Heart left ventricle (tissue), 13 donors: Measurements from ENCODE around the gene GPR180.

Experiments used
- POLR2A ChIP-seq, 2 donors: fragments of 450-650 bp; IDR thresholded peaks; one replicate each; pipeline ENCODE4 v1.6.1; 2017; ENCODE audit warnings: antibody characterized with exemption in 2 of 2, mild to moderate bottlenecking in 2 of 2, moderate library complexity in 2 of 2
- TF ChIP-seq, protein P1 (sequence below), 12 donors: fragments of 200-600 bp; sonication (generic) in 4 of 12; IDR thresholded peaks; one replicate each; pipeline versions ENCODE4 v1.5.0 to v1.8.0; 2018 to 2022; ENCODE audit warnings: antibody characterized with exemption in 12 of 12, mild to moderate bottlenecking in 5 of 12
- donor health status: ischemic (EF 13 %, LVEDD 7.1; RV severe dilation, severe dysfunction).
- donor health status: DM: no; HTN: yes; CAD: no.
- donor health status: DM: no; HTN: no; CAD: no.
- donor health status: ischemic (EF 25% LVEDD 6.9; RV normal size, moderate dysfunction).
- donor health status: ischemic (EF 25% LVEDD 5.7; RV mildly dilated, moderate dysfunction).
- donor health status: ischemic (EF 35%, LVEDD 5.7; RV mildly dilated, moderate dysfunction).
- donor health status: nonischemic (EF 11% LVEDD 7.7; RV severe dilation, severe dysfunction).
- donor health status: DM: yes; HTN: yes; CAD: no.
- donor health status: PGD.
- donor health status: ischemic (EF 29% LVEDD 5.4; RV normal size, mild dysfunction).
- donor health status: nonischemic (EF 23%, LVEDD 6.1; RV moderate dilation, normal function).

DNA sequence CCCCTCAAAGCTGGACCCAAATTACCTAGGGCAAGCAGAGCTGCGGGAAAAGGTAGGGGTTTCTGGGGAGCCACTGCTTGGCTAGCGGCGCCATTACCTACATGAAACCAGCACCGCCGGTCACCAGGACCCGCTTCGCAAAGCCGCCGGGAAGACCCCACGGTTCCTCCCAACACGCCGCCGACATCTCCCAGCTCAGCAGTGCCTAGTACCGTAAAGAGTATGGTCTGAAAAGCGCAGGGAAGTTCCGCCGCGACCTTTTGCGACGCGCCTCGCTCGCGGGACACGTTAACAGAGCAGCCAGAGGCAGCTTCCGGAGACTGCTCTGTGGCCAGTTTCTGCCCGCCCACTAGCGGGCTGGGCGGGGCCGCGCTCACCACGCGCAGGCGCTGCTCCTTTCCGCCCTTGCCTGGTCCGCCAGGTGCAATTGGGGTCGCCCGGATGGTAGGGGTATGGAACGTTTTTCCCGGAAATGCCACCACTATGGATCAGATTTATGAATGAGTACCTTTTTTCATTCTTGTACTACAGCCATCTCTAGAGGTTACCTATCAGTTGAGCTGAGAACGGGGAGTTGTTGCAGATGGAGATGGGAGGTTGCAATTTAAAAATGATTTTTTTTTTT lies 5.6 kb upstream of the GPR180 start, which contains the start of gene TGDS:
- peak; percentile 7 to 85 for TF ChIP-seq POLR2A (IDR thresholded peaks at IDR 0.05)
- TF ChIP-seq, protein P1, sequence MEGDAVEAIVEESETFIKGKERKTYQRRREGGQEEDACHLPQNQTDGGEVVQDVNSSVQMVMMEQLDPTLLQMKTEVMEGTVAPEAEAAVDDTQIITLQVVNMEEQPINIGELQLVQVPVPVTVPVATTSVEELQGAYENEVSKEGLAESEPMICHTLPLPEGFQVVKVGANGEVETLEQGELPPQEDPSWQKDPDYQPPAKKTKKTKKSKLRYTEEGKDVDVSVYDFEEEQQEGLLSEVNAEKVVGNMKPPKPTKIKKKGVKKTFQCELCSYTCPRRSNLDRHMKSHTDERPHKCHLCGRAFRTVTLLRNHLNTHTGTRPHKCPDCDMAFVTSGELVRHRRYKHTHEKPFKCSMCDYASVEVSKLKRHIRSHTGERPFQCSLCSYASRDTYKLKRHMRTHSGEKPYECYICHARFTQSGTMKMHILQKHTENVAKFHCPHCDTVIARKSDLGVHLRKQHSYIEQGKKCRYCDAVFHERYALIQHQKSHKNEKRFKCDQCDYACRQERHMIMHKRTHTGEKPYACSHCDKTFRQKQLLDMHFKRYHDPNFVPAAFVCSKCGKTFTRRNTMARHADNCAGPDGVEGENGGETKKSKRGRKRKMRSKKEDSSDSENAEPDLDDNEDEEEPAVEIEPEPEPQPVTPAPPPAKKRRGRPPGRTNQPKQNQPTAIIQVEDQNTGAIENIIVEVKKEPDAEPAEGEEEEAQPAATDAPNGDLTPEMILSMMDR (IDR thresholded peaks at IDR 0.05) = peak in 7 of 12 donors; percentile 10 to 34 (median 16)
